NCI-H1930 (cell line): ENCODE measurements around the gene RAB17.
"Not testable (repeated sequence)": the region's sequence is repeated elsewhere in the genome, so short reads cannot be mapped to it uniquely, and the experiment has no call there.

ENCODE experiments used
- DNase-seq, 2 experiments: peaks; one replicate each; lab custom pipeline; 2025; lab: John Stamatoyannopoulos, UW

RAB17 gene

DNA sequence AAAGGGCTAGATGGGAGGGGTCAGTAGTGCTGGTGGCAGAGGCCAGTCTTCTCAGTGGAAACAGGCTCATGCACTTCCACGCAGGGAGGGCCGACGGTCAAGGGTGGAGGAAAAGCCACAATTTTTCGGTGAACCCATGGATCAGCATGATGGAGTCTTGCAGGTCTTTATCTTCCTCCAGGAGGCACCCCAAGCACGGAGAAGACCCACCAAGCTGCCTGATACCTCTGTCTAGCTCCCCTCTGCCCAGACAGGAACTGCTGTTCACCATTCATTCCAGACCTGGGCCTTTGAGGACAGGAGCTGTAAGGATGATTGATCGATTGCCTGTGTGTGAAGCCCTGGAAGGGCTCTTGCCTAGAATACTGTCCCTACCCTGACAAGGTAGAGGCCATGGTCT lies 34.0 kb upstream of the RAB17 start:
- no peak for DNase-seq

DNA sequence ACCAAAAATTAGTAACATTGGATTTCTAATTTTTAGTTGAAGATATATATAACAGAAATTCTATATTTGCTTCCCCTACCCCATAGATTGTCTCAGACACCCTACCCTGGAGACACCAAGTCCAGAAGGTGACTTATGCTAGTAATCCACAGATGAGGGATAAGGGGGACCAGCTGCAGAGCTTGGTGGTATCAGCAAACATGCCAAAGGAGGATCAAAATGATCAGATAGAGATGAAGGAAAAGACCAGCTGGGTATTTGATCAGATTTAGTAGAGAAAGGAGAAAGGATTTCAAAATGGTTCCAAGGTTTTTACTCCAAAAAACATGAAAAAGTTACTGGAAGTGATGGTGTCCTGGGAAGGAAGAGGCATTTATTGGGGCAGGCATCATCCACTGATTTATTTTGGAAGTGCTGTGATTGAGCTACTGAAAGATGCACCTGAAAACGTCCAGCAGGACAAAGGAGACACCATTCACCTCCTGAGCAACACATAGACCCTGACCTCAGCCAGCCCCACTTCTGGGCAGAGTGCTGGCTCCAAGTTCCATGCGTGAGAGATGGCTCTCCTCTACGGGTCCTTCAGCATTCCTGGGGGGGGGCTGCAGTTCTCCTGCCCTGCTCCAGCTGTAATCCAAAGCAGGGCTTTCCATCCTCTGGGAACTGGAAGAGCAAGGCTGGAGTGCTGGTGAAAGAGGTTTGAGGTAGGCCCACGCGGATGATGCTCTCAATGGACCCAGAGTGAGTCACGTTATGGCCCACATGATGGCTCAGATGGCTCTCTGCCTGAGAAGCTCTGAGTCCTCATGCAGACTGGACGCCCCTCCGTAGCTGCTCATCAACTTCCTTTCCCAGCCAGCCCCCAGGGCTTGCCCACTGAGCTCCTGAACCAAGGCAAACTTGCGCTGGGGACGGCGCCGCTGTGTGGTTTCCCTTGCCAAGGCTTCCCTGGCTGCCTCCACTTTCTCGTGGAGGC lies 33.2 kb upstream of the RAB17 start:
- DNase-seq, result no peak

DNA sequence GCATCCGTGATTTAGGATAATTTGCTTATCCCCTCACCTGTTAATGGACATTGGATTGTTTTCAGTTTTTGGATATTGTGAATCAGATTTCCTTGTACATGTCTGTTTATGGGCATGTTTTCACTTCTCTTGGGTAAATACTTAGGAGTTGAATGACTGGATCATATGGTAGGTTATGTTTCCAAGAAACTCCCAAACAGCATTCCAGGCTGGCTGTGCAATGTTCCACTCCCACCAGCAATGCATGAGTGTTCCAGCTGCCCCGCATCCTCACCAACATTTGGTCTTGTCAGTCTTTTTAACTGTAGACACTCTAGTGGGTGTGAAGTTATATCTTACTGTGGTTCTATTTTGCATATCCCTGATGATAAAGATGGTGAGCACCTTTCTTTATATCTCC lies 27.9 kb upstream of the RAB17 start:
- DNase-seq, result no peak

DNA sequence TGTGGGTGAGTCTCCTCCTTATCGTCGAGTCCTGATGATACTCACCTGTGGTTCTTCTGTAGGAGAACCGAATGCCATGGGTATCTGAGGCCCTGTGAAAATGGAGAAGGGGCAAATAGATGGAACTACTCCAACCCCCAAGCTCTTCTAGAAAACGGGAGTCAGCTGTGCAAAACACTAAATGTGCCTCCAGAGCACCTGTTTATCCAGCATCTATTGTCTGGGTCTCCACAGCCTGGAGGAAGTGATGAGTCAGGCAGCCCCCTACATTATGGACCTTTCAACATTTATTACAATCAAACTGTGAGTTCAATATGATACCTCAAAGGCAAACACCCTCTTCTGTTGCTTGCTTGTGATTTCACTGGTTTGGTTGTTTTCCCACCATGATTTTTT lies 27.1 kb upstream of the RAB17 start:
- DNase-seq, result no peak

DNA sequence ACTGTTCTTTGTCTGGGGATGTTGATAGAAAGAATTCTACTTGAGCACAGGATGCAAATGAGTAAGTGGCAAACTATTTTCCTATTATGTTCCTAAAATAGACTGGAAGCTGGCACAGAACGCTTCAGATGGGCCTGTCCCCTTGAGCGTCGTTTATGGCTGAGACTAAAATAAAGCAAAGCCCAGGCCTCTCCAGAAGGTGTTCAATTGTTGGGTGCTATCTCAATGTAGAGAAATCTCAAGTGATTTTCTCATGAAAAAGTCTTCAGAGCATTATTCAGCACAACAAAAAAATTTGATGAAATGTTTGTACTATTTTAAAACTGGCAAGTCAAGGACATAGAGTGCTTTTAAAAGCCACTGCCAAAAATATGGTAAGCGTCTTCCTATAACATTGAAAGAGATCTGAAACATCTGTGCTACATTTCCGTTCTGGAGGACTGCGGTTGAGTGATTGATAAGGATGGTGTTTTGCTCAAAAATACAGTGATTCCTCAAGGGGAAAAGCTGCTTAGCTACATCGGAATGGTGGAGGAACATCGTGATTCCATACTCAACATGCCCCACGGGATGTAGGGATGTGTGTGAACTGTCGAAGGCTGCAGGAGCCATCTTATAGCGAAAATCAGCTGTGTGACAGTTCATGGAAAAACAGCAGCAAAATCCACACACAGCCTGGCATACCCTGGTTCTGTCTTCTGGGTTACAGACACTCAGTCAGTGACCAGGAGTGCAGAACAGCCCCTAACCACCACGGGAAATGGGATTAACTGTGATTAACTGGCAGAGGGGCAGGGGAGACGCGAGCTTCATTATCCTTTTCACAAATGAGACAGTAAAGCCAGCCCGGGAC lies 26.4 kb upstream of the RAB17 start:
- DNase-seq, result no peak

DNA sequence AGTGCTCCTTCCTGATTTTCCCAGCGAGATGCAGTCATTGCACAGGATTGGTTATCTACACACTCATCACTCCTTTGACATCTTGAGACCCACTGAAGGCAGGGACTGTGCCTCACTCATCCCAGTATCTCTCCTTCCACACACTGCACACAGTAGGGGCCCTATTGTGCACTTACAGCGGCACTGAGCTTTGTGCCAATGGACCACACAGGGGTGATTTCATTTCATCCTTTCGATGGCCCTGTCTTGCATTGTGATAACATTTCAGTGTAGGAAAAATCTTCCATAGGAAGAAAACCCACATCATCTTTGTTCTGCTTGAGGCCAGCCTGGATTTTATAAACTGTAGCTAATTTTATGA lies 25.8 kb upstream of the RAB17 start:
- DNase-seq, result no peak

DNA sequence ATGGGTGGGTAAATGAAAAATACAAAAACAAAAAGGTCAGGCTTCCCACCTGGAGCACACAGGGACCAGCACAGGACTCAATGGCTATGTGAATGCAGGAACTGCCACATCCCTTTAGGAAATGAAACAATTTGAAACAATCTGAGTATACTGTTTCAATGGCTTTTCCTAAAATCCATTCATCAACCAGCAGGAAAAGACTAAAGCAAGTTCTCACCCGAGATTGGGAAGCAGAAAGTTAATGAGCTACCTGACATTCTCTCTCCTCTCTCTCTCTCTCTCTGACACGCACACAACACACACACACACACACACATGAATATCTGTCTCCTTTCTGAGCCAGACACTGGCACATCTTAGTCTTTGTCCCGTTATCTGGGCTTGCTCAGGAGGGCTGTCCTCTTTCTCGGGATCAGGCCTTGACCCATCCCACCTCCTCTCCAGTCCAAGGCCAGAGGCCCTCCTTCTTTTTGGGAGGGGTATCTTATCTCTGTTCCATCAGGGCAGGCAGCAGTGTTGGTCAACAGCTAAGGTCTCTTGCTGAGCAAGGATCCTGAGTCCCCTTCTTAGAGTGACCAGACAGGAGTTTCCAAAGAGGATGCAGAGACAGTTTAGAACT lies 25.2 kb upstream of the RAB17 start:
- DNase-seq, result no peak

DNA sequence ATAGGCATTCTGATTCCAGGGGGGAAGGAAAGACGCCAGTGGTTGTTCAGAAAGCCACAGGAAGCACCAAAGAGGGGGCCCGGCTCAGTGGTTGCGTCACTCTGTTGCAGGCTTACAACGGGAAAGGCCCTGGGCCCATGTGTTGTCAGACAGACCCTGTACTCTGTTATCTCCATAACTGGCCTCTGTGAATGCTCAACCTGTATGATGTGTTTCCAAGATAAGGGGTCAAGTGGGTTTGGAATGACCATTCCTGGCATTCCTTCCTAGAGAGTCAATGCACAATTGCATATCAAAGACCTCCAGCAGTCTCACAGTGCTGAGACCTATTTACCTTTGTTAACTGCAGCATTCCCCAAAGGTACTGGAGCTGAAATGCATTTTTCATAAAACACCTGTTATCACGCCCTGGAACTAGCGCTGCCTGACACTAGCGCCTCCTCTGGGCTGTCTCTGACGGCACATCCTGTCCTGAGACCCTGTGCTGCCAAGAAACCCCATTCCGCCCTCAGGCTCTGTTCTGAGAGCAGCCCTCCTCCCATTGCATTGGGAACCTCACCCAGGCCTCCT lies 23.7 kb upstream of the RAB17 start:
- no peak for DNase-seq

DNA sequence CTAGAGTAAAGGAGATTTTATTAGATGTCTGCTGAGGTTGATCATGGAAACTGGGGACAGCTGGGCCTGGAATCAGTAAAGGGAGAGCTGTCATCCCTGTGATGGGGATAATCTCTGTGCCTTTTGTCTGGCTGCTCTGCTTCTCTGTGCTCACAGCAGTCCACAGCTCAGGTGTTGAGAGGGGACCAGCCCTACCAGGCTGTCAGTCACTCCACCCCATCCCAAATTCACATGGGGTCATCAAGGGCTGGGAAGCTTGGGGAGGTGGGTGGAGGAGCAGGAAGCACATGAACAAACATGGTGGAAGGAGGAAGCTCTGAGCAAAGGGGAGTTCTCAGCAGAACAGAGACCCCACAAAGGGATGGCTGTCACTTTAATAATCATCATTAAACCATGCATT lies 23.1 kb upstream of the RAB17 start:
- no peak for DNase-seq

DNA sequence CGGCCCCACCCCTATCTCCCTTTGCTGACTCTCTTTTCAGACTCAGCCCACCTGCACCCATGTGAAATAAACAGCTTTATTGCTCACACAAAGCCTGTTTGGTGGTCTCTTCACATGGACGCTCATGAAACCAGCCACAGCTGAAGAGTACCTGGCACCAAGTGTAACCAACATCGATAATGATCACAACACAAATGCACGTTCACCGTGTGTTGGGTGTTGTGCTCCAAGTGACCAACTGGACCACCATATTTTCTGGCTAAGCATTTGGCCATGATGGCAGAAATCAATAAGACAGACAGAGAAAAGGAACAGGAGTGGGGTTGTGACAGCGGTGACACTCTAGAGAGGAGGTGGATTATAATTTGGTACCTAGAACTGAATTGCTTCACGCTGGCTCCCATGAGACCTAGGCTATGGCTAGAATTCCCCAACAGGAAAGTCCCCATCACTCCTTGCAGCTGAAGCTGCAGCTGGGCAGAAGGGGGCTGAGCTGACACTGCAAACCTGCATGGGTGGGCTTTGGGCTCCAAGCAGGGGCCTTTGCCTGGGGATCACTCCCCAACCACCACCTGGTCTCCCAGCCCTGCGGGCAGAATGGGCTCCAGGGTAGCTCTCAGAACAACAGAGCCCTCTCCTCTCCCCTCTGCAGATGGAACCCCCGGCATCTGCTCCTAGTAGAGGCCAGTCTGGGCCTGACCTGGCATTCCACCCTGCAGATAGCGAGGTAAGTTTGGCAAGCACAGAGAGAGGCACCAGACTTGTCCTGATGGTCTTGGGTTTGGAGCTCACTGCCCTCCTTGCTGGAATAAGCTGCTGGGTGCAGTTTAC lies 22.2 kb upstream of the RAB17 start:
- no peak for DNase-seq

DNA sequence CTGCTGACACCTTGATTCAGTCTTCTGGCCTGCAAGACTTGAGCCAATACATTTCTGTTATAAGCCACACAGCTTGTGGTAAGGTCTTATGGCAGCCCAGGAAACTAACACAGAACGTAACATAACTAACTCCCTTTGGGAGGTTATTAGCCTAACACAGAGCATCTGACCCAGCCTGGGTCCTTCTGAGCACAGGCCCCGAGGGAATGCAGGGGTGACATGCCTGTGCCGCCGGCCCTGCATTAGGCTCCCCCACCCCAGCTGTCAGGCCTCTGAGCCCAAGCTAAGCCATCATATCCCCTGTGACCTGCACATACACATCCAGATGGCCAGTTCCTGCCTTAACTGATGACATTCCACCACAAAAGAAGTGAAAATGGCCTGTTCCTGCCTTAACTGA lies 16.0 kb upstream of the RAB17 start:
- DNase-seq, result not testable (repeated sequence)

DNA sequence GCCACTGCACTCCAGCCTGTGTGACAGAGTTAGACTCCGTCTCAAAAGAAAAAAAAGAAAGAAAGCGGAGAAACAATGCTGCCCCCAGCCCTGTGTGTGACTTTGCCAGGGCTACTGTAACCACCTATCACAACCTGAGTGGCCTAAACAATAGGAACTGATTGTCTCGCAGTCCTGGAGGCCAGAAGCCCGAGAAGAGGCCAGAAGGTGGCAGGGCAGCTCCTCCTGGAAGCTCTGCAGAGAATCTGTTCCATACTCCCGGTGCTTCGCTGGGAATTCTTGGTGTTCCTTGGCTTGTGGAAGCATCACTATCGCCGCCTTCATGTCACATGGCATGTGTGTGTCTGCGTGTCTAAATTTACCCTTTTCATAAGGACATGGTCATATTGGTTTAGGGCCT lies 14.4 kb upstream of the RAB17 start:
- DNase-seq, result no peak

DNA sequence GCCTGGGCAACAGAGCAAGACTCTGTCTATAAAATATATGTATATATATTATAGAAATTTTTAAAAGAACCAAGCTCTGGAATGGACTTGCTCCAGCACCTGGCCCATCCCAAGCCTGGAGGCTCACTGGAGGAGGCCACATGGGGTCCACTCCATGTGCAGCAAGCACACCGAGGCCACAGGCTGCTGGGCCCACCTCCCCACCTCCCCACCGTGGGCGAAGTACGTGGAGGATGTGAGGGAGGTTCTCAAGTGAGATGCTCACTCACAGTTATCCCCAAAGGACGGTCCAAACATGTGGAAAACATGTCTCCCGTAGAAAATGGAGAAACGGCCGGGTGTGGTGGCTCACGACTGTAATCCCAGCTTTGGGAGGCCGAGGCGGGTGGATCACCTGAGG lies 13.9 kb upstream of the RAB17 start:
- no peak for DNase-seq

DNA sequence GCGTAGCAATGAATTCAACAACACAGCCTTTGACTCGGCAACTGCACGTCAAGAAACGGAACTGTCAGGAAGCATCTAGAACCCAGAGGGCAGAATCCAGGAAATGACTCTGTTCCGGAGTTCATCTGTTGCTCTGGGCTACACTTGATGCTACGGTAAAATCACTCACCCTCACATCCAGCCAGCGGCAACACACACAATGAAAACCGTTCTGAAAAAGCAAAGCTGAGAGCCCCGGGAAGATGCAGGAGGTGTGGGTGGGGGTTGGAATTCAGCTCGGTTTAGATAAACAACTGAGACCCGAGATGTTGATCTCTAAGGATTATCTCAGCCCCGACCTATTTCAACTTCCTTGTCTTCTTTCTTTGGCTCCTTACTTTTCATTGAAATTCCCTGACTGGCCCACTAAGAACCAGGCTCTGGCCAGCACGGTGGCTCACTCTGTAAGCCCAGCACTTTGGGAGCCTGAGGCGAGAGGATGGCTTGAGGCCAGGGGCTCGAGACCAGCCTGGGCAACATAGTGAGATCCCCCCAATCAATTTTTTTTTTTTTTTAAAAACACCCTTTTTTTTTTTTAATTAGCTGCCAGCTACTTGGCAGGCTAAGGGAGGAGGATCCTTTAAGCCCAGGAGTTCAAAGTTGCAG lies 13.3 kb upstream of the RAB17 start:
- DNase-seq, result no peak

DNA sequence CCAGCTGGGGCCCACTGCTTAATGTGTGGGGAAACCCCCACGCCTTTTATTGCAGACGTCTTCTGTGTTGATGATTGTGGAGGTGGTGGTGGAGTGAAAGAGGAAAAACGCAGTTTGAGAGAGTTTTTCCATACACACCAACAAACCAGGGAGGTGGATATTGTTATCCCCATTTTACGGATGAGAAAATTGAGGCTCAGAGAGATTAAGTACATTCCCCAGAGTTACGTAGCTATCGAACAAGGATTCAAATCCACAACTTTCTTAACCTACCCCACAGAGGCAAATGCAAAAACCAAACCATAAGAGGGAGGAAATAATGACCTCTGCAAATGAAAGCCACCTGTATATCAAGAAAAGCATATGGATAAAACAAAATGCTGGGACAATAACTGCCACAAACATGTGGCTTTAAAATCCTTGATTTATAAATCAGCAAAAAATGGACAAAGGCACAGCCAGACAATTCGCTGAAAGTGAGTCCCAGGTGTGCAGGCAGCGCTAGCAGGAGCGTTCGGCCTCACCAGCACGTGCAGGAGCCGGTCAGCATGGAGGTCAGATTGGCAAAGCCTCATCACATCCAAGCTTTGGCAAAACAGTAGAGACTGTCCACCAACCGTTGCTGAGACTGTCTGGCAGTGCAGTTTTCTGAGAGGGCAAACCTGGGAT lies 12.6 kb upstream of the RAB17 start:
- DNase-seq, result no peak

DNA sequence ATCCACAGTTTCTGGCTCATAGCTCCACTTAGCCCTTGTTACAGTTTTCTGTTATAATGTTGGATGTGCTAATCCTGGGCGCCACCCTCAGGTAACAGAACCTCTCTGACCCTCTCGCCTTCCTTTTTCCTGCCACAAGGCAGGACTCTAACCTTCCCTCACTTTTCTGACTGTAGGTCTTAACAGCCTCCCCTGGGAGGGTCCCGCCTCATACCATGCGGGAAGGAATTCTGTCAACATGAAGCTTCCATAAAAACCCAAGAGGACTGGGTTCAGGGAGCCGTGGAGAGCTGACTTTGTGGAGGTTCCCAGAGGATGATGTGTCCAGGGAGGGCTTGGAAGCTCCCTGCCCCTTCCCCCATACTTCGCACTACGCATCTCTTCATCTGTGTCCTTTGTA lies 11.9 kb upstream of the RAB17 start:
- no peak for DNase-seq

DNA sequence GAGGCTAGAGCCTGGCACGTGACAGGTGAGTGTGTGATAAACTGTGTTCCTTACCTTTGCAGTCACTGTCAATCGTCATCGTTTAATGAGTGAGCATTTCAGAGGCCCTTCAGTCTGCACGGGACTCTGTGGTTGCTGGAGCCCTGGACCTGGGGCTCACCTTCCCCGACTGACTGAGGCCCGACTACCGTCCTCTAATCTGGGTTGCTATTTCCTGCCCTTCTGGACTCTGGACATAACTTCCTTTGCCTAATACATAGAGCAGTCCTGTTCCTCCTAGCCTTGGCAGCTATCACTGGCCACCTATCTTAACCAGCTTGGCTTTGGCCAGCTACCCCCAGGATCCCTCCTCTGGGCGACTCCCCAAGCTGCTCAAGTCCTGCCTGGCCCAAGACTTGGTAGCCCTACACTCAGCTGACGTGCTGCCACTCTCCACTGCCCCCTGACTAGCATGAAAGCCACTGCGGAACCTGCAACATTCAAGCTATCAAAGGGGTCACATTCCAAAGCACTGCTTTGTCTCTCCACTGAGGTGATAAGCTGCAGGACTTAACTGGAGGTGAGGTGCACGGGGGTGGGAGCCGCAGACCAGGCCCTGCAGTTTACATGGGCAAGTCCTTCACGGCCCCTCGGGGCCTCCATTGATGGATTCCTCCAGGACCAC lies 11.1 kb upstream of the RAB17 start:
- no peak for DNase-seq

DNA sequence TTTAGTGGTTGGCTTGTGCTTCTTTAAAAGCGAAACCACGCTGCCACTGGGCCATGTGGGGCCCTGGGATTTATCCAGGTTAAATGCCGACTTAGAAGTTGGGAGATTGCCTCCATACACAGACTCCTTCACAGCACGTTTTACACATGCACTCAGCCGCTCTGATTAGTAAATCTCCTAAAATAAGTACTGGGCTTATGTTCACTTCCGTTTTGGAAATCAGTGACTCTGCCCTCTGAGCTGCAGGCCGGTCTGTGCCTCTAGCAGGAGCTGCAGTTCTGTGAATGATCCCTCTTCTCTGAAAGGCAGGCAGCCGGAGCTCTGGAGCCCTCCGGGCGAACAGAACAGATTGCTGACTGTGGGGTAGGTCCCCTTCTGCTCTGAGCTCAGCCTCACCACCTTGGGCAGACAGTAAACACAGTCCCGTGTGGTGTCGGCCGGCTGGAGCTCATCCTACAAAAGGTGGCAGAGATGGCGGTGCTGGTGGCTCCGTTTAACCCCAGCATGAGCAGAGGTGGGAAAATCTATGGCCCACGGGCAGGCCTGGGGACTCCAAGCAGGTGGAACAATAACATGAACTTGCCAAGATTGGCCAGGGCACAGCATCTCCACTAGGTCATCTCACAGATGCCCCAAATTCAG lies 9.8 kb upstream of the RAB17 start:
- no peak for DNase-seq

DNA sequence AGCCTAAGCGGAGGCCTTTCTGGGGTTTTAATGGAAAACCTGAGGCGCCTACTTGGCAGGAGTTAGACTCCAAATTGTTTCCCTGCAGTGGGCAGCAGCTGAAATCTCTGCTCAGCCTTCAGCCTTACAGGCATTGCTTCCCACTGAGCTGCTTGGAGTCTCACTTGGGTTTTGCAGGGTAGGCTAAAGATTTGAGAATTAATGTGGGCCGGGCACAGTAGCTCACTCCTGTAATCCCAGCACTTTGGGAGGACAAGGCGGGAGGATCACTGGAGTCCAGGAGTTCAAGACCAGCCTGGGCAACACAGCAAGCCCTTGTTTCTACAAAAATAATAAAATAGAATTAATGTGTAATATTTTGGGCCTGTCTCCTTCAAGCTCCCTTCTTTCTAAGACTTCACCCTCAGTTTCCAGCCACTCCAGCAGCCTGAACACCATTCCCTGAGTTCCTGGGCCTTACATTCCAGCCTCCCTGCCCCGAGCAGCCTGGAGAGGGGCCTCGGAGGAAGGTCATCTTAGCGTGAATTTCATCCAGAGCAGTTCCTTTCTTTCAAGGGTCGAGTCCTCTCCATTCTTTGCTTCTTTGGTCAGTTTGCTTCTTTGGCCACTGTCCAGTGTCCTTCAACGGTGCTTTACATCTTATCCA lies 9.1 kb upstream of the RAB17 start:
- no peak for DNase-seq
